IMR-90 (cell line): ENCODE data around the gene GABBR2. TPM values are rescaled to one million over a fixed set of nuclear protein-coding genes. Genes with fewer than 3 reads are reported as not detected.

ENCODE experiments used
- ATAC-seq: fragments of 200-7000 bp; cut with Tn5 transposase; 2 replicates; pipeline ENCODE4 v1.9.1; 2020; ENCODE audit warnings: low read depth, mild to moderate bottlenecking, moderate library complexity
- BruUV-seq: library from RNA; stranded (reverse); fragments of 400-500 nt; replicated peaks from 2 replicates; lab custom pipeline; 2021; lab: Mats Ljungman, UMichigan
- CTCF ChIA-PET: fragments of 300-600 bp; formaldehyde crosslinking; extraction: SDS; loops from one replicate; lab custom pipeline; 2021; ENCODE audit warnings: antibody characterized with exemption; lab: Yijun Ruan, JAX
- POLR2A ChIA-PET: fragments of 300-600 bp; sonication (Branson Sonifier 250); formaldehyde crosslinking; loops from one replicate; lab custom pipeline; 2022; ENCODE audit warnings: antibody characterized with exemption; ENCODE audit not compliant: unreplicated experiment; lab: Charles Lee
- DNase-seq: peaks from one replicate; pipeline ENCODE4 v3.0.0; 2013
- H2AFZ ChIP-seq: replicated peaks from 2 replicates; pipeline ENCODE3; 2013; ENCODE audit warnings: low read length, mild to moderate bottlenecking; ENCODE audit not compliant: poor library complexity
- H2AK5ac ChIP-seq: 2 replicates; pipeline ENCODE4 v1.6.1; 2013; ENCODE audit warnings: low read depth, low read length, inconsistent platforms
- H2AK9ac ChIP-seq: replicated peaks from 2 replicates; pipeline ENCODE3; 2013; ENCODE audit warnings: mild to moderate bottlenecking, low read depth, low read length, moderate library complexity; ENCODE audit not compliant: poor library complexity
- H2BK120ac ChIP-seq: 2 replicates; pipeline ENCODE4 v1.6.1; 2013; ENCODE audit warnings: low read depth, low read length, inconsistent platforms
- H2BK15ac ChIP-seq: 3 replicates; pipeline ENCODE4 v1.6.1; 2013; ENCODE audit warnings: low read depth, low read length, inconsistent platforms
- H2BK20ac ChIP-seq: 2 replicates; pipeline ENCODE4 v1.6.1; 2013; ENCODE audit warnings: low read depth, mild to moderate bottlenecking, inconsistent platforms, low read length, moderate library complexity
- H2BK5ac ChIP-seq: 2 replicates; pipeline ENCODE4 v1.6.1; 2013; ENCODE audit warnings: mild to moderate bottlenecking, low read depth, low read length, inconsistent platforms; ENCODE audit not compliant: poor library complexity, severe bottlenecking
- H3K14ac ChIP-seq: replicated peaks from 2 replicates; pipeline ENCODE4 v1.6.1; 2013; ENCODE audit warnings: low read depth, low read length, inconsistent platforms
- H3K18ac ChIP-seq: 2 replicates; pipeline ENCODE4 v1.6.1; 2013; ENCODE audit warnings: low read depth, low read length, control low read depth
- H3K23ac ChIP-seq: 2 replicates; pipeline ENCODE4 v1.6.1; 2013; ENCODE audit warnings: low read depth, low read length, inconsistent platforms
- H3K27ac ChIP-seq: 2 replicates; pipeline ENCODE4 v1.5.1; 2013; ENCODE audit warnings: mild to moderate bottlenecking, control low read depth, low read length; ENCODE audit not compliant: insufficient read depth
- H3K27me3 ChIP-seq: 2 replicates; pipeline ENCODE4 v1.6.1; 2013; ENCODE audit warnings: low read length; ENCODE audit not compliant: control insufficient read depth, insufficient read depth
- H3K36me3 ChIP-seq: 2 replicates; pipeline ENCODE4 v1.6.1; 2013; ENCODE audit warnings: low read length, mixed read lengths; ENCODE audit not compliant: control insufficient read depth, insufficient read depth
- H3K4ac ChIP-seq: 2 replicates; pipeline ENCODE4 v1.6.1; 2013; ENCODE audit warnings: low read depth, low read length, inconsistent platforms
- H3K4me1 ChIP-seq: 2 replicates; pipeline ENCODE4 v1.6.1; 2013; ENCODE audit warnings: low read length, mixed read lengths; ENCODE audit not compliant: control insufficient read depth, insufficient read depth
- H3K4me2 ChIP-seq: 2 replicates; pipeline ENCODE4 v1.6.1; 2013; ENCODE audit warnings: low read depth, mild to moderate bottlenecking, control low read depth, low read length, moderate library complexity
- H3K4me3 ChIP-seq: 2 replicates; pipeline ENCODE4 v1.5.1; 2013; ENCODE audit warnings: low read depth, mild to moderate bottlenecking, control low read depth, low read length, moderate library complexity; ENCODE audit not compliant: insufficient read depth
- H3K56ac ChIP-seq: 2 replicates; pipeline ENCODE4 v1.6.1; 2013; ENCODE audit warnings: low read length, inconsistent platforms; ENCODE audit not compliant: insufficient read depth; ENCODE audit errors: extremely low read depth
- H3K79me1 ChIP-seq, 2 experiments: 2 replicates each; pipeline ENCODE4 v1.6.1; 2013; ENCODE audit warnings: low read length in 2 of 2, inconsistent platforms in 1 of 2, low read depth in 1 of 2
- H3K9ac ChIP-seq: 2 replicates; pipeline ENCODE4 v1.6.1; 2013; ENCODE audit warnings: low read depth, low read length, control low read depth
- H3K9me1 ChIP-seq: 2 replicates; pipeline ENCODE4 v1.6.1; 2013; ENCODE audit warnings: low read length, inconsistent platforms; ENCODE audit not compliant: insufficient read depth
- H3K9me3 ChIP-seq: 2 replicates; pipeline ENCODE4 v1.6.1; 2013; ENCODE audit warnings: low read length; ENCODE audit not compliant: control insufficient read depth, insufficient read depth
- H4K20me1 ChIP-seq: 2 replicates; pipeline ENCODE4 v1.6.1; 2013; ENCODE audit warnings: low read length, inconsistent platforms; ENCODE audit not compliant: insufficient read depth
- H4K5ac ChIP-seq: 2 replicates; pipeline ENCODE4 v1.6.1; 2013; ENCODE audit warnings: mild to moderate bottlenecking, low read depth, low read length, control low read depth
- H4K8ac ChIP-seq, 2 experiments: 2 replicates each; pipeline ENCODE4 v1.6.1; 2013; ENCODE audit warnings: low read depth in 2 of 2, low read length in 2 of 2, control low read depth in 1 of 2, inconsistent platforms in 1 of 2
- H4K91ac ChIP-seq: 2 replicates; pipeline ENCODE4 v1.6.1; 2013; ENCODE audit warnings: low read depth, low read length, inconsistent platforms; ENCODE audit not compliant: insufficient read depth
- CTCF ChIP-seq: conservative IDR thresholded peaks from 2 replicates; pipeline ENCODE4 v1.5.1; 2012; ENCODE audit warnings: mild to moderate bottlenecking, low read depth, low read length, improper control_type of control experiment
- FOS ChIP-seq: fragments of 150-350 bp; IDR thresholded peaks from 2 replicates; pipeline ENCODE4 v1.6.1; 2016; ENCODE audit warnings: low read depth, low read length
- MAFK ChIP-seq: IDR thresholded peaks from 2 replicates; pipeline ENCODE4 v1.6.1; 2012; ENCODE audit warnings: low read depth, low read length, improper control_type of control experiment
- MAZ ChIP-seq: IDR thresholded peaks from 2 replicates; pipeline ENCODE4 v1.6.1; 2012; ENCODE audit warnings: low read depth, mild to moderate bottlenecking, low read length, improper control_type of control experiment, moderate library complexity, borderline replicate concordance
- SMC3 ChIP-seq: fragments of 150-350 bp; IDR thresholded peaks from 2 replicates; pipeline ENCODE4 v1.6.1; 2016; ENCODE audit warnings: low read depth, mild to moderate bottlenecking, antibody characterized with exemption, low read length, moderate library complexity
- WGBS, 2 experiments: methylation state at CpG; one replicate each; pipeline versions ENCODE4 v1.1.5 to v1.1.7; 2013; ENCODE audit warnings: missing lambda C conversion rate in 2 of 2; ENCODE audit not compliant: insufficient read length in 1 of 2; ENCODE audit errors: extremely low coverage in 2 of 2; 5-methylcytosine and 5-hydroxymethylcytosine counted together
- dilution Hi-C: fragments of 300-500 bp; cut with HindIII; formaldehyde crosslinking; loops from one replicate; pipeline ENCODE4 v1.14.3; 2018; ENCODE audit warnings: low sequenced_read_pairs; ENCODE audit not compliant: unreplicated experiment
- in situ Hi-C: fragments of 300-500 bp; cut with MboI; formaldehyde crosslinking; loops from 3 replicates; pipeline ENCODE4 v1.14.3; 2019; ENCODE audit warnings: low sequenced_read_pairs, inconsistent platforms, mixed read lengths
- intact Hi-C: fragments of 100-400 bp; cut with micrococcal nuclease; formaldehyde crosslinking; loops from 2 replicates; pipeline ENCODE4 v1.10.0; 2022
- polyA plus RNA-seq, 3 experiments: library from polyadenylated mRNA; depleted of rRNA; stranded (reverse); fragments of >200 nt; gene quantifications; 2 replicates each; pipeline ENCODE4 v1.2.3, GENCODE V29; 2012; ENCODE audit warnings: low replicate concordance in 1 of 3
- total RNA-seq: library from RNA; depleted of rRNA; stranded (reverse); fragments of >200 nt; gene quantifications from 2 replicates; pipeline ENCODE4 v1.2.3, GENCODE V29; 2012

GABBR2 gene
- total and polyA plus RNA-seq, 2 of the 4 experiments (the other 2 are of a cell fraction): 14.2 to 20.3 TPM

- TF ChIP-seq MAZ (no peak), CTCF (no peak), FOS (no peak), SMC3 (no peak), MAFK (no peak)
- H2AFZ ChIP-seq: no peak overlapping the region
- peaks cover 7 to 36% of the 10 kb centered on the region in 2 experiments for H3K79me1 ChIP-seq
- ChIA-PET POLR2A (no interaction called here), CTCF (no interaction called here)
- H3K4me1 ChIP-seq: peaks cover 6% of the 10 kb centered on the region
- no peaks in the 10 kb centered on the region for H4K20me1 ChIP-seq
- H4K91ac ChIP-seq: no peak overlapping the region
- H3K27me3 ChIP-seq: no peaks in the 10 kb centered on the region
- no peak overlapping the region for H2BK5ac ChIP-seq
- in situ Hi-C loops (no loop called here), dilution Hi-C loops (no loop called here), intact Hi-C loops (no loop called here)
- no peak overlapping the region for H3K18ac ChIP-seq
- no peak overlapping the region for H2AK5ac ChIP-seq
- no peak overlapping the region for H4K5ac ChIP-seq
- peaks cover 7% of the 10 kb centered on the region; the same call in 1 of the 2 replicates for H3K9me1 ChIP-seq
- no peaks in the 10 kb centered on the region for H3K9me3 ChIP-seq
- no peak overlapping the region for H3K23ac ChIP-seq
- no peak overlapping the region for H2AK9ac ChIP-seq
- no peak overlapping the region for H3K56ac ChIP-seq
- no peak overlapping the region for H3K4ac ChIP-seq
- no peak overlapping the region for H3K4me2 ChIP-seq
- no peak overlapping the region for H3K4me3 ChIP-seq
- H2BK15ac ChIP-seq: no peak overlapping the region
- H3K9ac ChIP-seq: no peak overlapping the region
- H2BK120ac ChIP-seq: no peak overlapping the region
- BruUV-seq: no TSS peak
- WGBS, 2 experiments: 90% methylated on average over 2 of the region's 4 CpGs; no CpG with 5 or more reads in 1 of the 2 experiments
- no peak overlapping the region for H3K27ac ChIP-seq
- no peak overlapping the region for H4K8ac ChIP-seq
- no peak overlapping the region for H3K14ac ChIP-seq
- ATAC-seq (no peak), DNase-seq (no peak)
- H2BK20ac ChIP-seq: no peak overlapping the region
- no peaks in the 10 kb centered on the region for H3K36me3 ChIP-seq
Measured at GRCh38 chr9:98515506-98516204, 193.1 kb downstream of the GABBR2 start.
